T47D (cell line): Measurements from ENCODE around the gene GLIS1.

Source experiments
- DNase-seq, 2 experiments: peaks; one replicate each; pipeline versions ENCODE4 v3.0.0 to v3.0.0-alpha.2; 2011 to 2012; ENCODE audit warnings: low read depth in 1 of 2, low spot score in 1 of 2
- JUND ChIP-seq: IDR thresholded peaks from 2 replicates; pipeline ENCODE4 v1.6.1; 2012; ENCODE audit warnings: low read depth
- in situ Hi-C: cut with HindIII; loops from 2 replicates; pipeline ENCODE4 v1.10.0; 2016; ENCODE audit warnings: low sequenced_read_pairs, low pct_unique_long_range_greater_than_20kb

GLIS1 gene

DNA sequence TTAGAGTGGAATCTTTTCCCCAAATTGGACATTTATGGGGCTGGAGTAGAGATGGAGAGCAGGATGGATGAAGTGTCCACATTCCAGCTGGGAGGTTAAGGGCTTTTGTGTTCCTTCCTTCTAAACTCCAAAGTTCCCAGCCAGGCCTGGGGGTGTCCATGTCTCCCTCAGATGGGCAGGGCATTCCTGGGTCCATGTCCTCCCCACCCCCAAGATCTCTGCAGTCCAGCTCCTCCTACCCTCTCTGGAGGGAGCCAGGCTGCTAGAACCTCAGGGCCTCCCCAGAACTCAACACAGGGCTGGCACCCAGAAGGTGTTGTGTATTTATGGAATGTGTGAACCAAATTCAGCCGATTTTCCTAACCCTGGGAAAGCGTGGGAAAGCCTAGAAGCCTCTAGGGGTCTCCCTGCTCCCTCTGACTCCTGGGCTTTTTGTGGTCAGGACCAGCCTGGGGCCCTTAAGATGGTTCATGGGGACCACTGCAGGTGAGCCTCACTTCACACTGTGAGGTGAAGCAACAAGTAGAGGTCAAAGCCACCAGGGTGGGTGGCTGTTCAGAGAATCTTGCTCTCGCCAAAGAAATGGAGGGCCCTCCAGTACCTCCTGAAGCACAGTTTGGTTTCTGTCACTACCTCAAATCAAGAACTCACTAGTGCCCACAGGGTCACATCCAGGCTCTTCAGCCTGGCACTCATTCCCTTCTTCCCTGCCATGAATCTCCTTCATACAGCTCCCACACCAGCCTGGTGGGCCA, 54.8 kb downstream of the GLIS1 start:
- no peak for DNase-seq
- in situ Hi-C loops: no loop called here
- TF ChIP-seq JUND: no peak

GRCh38 chr1:53682881-53683280, 56.1 kb downstream of the GLIS1 start:
- DNase-seq: no peak
- in situ Hi-C loops: no loop called here
- no peak for TF ChIP-seq JUND

- in situ Hi-C loops: no loop called here
These were observed 56.8 kb downstream of the GLIS1 start for GRCh38 chr1:53681977-53682685.

GRCh38 chr1:53681351-53681976, 57.5 kb downstream of the GLIS1 start:
- in situ Hi-C loops: no loop called here
- no peak for DNase-seq
- TF ChIP-seq JUND: no peak

More at GRCh38 chr1:53681977-53682685, 56.8 kb downstream of the GLIS1 start:
- TF ChIP-seq JUND: no peak
- peak; percentile 60 to 72 for DNase-seq

DNA sequence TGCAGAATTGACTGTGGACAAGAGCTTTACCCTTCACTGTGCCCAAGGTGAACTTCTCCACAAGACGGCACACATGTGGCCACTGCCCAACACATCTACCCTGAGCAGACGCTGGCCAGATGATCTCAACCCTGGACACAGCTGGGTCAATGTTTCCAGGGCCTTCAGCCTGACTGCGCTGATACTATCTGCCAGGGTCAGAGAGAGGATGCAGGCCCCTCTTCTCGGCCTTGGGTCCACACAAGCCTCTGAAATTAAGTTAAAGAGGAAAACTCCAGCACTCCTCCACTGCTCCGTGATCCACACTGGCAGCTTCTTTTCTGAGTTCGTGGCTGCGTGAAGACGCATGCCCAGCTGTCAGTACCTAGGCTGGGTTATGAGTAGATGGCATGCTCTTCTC, 58.1 kb downstream of the GLIS1 start:
- in situ Hi-C loops: no loop called here
- TF ChIP-seq JUND: no peak
- DNase-seq: no peak

DNA sequence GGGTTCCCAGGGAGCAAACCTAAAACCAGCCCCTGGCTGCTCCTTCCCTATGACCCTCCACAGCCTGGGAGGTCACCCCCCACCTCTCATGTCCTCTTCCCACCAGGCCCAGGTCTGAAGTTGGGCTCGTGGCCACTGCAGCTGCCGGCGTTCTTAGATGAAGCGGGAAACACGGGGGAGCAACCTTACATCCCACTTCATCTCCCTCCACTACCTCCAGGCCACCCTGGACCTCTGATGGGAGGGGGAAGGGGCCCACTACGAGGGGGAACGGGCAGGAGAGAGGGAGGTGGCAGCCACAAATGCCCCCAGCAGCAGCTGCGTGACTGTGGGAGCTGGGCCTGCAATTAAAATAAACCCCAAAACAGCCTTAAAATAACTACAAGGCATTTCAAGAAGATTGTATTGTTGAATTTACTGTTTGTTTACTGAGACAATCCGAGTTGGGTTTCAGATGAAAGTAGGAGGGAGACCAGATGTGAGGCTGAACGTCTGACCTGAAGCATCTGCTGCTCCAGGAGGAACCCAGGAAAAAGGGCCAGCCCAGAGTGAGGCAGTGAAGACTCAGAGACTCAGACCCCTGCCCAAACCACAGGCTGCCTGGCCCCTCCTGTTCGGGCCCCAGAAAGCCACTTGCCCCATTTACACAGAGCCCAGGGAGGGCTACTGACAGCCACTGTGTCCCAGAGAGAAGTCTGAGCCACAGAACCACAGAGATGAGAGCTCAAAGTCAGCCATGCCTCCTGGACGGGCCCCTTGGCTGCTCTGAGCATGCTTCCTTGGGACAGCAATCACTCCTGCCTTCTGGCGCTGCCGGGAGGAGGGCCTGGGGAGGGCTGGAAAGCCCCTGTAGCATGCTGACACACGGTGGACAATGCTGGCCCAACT, 59.8 kb downstream of the GLIS1 start:
- in situ Hi-C loops: no loop called here
- DNase-seq: no peak
- TF ChIP-seq JUND: no peak

DNA sequence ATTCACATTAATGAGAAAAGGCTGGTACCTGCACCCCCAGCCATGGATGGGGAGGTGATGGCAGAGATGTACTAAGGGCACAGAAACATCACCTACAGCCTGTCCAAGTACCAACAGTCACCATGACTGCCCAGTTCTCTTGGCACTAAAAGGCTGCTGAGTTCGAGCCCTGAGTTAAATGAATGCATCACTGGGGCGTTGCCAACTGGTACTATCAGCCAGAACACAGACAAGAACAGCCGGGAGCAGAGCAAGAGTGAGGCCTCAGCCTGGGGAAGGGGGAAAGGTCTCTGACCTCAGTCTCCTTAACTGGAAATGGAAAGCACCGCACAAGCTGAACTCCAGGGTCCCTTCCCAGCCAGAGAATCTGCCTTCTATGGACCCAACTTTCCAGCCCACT, 60.5 kb downstream of the GLIS1 start:
- in situ Hi-C loops: no loop called here
- DNase-seq: no peak
- TF ChIP-seq JUND: no peak

DNA sequence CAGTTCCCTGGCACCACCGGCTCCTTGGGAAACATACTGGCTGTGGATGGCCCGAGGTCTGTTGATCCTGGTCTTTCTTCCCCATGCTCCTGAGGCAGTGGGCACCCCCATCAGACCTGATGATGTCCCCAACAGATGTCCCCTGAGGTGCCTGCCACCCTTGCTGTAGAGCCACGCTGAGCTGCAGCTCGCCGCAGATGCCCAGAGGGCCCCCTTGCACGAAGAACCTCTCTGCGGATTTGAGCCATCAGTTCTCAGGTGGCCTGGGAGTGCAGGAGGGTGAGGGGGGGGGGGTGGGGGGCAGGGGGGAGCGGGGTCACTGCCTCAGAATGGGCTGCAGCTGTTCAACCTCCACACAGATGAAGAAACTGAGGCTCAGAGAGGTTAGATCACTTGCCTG, 60.9 kb downstream of the GLIS1 start:
- in situ Hi-C loops: no loop called here
- TF ChIP-seq JUND: no peak
- DNase-seq: no peak

- in situ Hi-C loops: no loop called here
- no peak for TF ChIP-seq JUND
- DNase-seq: no peak
These were observed 61.5 kb downstream of the GLIS1 start for GRCh38 chr1:53677486-53677885.

DNA sequence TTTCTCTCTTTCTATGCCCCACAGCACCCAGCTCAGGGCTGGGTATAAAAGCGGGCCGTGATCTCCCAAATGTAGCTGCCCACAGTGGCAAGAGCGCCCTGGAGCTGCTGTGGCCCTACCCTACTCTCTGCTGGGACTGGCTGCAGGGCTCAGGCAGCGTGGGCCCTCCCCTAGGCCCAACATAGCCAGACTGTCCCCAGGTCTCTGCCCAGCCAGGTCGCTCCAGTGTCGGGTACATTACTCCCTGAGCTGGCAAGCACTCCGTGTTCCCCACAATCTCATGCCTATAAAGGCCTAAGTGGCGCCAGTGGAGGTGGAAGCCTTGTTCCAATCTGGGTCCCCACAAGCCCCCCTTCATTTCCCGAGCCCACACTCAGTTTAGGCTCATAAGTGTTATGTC, 66.2 kb downstream of the GLIS1 start:
- DNase-seq: no peak
- TF ChIP-seq JUND: no peak
- in situ Hi-C loops: no loop called here

GRCh38 chr1:53672243-53672642, 66.7 kb downstream of the GLIS1 start:
- in situ Hi-C loops: no loop called here
- TF ChIP-seq JUND: no peak
- no peak for DNase-seq

DNA sequence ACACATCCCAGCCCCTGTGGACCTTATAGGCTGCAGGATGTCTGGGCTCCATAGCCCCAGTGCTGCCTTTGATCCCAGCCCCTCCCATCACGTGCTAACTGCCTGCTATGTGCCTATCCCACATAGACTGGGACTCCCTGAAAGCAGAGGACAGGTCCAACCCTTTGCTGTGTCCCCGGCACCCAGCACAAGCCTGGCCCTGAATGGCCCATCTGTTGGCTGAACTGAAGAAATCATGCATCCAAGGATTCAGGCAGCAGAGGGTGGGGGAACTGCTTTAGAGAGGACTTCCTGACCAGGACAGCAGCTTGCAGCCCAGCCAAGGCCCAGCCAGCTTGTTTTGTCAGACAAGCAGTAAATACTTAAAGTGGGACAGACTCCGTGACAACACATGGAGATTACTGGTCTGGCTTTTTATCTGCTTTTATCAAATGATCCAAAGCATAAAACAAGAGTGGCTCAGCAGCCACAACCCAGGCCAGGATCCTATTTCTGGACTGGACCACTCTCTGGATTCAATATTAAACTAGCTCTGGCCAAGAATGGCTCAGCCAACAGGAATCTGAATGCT, 69.3 kb downstream of the GLIS1 start:
- TF ChIP-seq JUND: no peak
- in situ Hi-C loops: no loop called here
- no peak for DNase-seq
